GM21447 (cell line): ENCODE results near the gene CDK17.
"Not testable (repeated sequence)": the region's sequence is repeated elsewhere in the genome, so short reads cannot be mapped to it uniquely, and the experiment has no call there.

Source experiments
- ATAC-seq: cut with Tn5 transposase; IDR thresholded peaks from one replicate; pipeline ENCODE4 v1.9.1; 2021; ENCODE audit not compliant: unreplicated experiment

CDK17 gene

DNA sequence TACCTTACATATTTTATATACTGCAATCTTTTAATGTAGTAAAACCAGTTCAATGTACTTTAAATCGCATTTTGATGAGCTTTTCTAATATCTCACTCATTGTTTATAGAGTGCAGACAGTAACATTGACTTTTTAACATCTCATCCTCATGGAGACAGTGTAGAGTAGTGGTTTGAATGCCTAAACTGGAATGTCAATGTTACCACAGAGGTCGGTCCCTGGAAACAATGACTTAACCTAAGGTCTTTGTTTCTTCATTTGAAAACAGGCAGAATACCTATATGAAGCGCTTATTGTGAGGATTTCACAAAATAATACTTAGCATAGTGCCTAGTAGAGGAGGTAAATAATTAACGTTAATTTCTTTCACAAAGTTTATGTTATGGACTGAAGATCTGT lies 5.0 kb downstream of the CDK17 start:
- no peak for ATAC-seq

DNA sequence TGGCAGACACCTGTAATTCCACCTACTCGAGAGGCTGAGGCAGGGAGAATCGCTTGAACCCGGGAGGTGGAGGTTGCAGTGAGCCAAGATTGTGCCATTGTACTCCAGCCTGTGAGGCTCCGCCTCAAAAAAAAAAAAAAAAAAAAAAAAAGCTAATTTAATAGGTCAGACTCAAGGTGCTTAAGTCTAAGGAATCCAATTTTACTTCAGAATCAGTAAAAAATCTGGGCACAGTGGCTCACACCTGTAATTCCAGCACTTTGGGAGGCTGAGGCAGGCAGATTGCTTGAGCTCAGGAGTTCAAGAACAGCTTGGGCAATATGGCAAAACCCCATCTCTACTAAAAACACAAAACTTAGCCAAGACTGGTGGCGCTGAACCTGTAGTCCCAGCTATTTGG lies 7.0 kb downstream of the CDK17 start:
- ATAC-seq = not testable (repeated sequence)

DNA sequence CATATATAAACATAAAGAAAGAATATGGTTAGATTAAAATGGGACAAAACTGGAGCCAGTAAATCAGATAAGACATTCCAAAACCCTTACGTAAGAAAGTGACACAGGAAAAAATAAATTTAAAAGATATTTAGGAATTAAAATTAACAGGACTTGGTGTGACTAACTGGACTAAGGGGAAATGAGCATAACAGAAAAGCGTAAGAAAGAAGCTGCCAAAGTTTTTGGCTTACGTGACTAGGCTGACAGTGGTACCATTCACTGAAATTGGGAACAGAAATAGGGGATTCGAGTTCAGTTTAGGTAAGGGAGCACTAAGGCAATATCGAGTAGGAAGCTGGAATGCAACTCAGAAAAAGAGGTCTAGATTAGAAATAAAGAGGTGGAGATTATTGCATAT lies 7.8 kb downstream of the CDK17 start:
- no peak for ATAC-seq

DNA sequence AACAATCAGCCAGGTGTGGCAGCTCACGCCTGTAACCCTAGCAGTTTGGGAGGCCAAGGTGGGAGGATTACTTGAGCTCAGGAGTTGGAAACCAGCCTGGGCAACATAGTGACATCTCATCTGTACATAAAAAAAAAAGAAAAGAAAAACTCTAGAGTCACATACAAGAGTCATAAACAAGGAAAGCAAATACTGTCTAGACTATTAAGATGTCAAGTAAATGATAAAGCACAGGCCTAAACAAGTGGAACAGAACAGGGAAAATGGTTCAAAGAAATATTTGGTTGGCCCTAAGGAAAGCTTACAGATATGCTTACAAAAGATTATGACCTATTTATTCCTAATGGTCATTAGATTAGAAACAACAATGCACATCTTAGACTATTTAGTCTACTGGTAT lies 12.3 kb downstream of the CDK17 start:
- no peak for ATAC-seq

DNA sequence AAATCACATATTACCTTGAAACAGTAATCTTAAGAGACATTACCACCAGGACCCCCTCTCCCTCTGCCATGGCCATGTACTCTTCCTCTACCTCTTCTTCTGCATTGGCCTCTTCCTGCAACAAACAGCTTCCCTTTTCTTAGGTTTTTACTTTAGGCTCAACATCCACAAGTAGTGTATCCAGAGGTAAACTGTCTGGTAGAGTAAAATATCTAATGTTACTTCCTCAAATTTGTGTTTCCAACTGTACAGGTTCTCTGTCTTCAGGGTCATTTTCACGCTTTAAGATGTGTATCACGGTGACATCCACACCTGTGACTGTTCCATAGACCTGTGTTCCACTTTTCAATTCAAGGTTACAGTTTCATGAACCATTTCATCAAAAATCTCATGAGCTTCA lies 13.4 kb downstream of the CDK17 start:
- ATAC-seq = no peak

DNA sequence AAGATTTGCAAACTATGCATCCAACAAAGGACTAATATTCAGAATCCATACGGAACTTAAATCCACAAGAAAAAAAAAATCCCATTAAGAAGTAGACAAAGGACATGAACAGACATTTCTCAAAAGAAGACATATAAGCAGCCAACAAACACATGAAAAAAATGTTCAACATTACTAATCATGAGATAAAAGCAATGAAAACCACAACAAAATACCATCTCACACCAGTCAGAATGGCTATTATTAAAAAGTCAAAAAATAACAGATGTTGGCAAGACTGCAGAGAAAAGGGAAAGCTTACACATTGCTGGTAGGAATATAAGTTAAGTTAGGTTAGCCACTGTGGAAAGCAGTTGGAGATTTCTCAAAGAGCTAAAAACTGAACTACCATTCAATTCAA lies 16.2 kb downstream of the CDK17 start:
- ATAC-seq = no peak

DNA sequence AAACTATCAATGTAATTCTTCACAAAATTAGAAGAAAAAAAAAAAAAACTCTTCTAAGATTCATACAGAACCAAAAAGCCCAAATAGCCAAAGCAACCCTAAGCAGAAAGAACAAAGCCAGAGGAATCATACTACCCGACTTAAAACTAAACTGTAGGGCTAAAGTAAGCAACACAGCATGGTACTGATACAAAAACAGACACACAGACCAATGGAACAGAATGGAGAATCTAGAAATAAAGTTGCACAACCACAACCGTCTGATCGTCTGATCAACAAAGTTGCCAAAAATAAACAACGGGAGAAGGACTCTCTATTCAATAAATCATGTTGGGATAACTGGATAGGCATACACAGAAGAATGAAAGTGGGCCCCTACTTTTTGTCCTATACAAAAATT lies 16.9 kb downstream of the CDK17 start:
- no peak for ATAC-seq

DNA sequence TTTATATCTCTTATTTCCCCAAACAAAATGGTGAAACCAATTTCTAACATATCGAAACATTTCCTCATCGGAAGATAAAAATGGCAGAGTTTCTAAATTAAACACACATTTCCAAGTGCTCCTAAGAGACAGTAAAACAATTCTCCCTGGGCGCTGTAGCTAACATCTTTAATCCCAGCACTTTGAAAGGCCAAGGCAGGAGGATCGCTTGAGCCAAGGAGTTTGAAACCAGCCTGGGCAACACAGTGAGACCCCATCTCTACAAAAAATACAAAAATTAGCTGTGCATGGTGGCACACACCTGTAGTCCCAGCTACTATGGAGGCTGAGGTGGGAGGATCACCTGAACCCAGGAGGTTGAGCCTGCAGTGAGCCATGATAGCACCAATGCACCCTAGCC lies 20.5 kb downstream of the CDK17 start:
- not testable (repeated sequence) for ATAC-seq

DNA sequence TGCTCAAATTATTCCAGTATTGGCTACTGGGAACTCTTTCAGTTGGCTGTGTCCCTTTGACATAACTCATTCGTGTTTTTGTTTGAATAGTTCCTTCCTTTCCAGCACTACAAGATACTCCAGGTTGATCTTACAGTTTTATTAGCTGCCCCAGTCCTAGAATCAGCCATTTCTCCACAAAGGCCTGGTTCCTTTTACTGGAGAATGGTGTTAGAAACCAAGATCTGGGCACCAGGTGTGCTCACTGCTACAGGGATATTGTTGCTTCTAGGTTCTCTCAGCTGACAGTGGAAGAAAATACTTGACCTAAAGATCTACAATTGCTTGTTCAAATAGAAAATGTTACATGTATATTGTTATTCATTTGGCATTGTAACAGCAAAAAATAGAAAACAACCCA lies 21.9 kb downstream of the CDK17 start:
- no peak for ATAC-seq

DNA sequence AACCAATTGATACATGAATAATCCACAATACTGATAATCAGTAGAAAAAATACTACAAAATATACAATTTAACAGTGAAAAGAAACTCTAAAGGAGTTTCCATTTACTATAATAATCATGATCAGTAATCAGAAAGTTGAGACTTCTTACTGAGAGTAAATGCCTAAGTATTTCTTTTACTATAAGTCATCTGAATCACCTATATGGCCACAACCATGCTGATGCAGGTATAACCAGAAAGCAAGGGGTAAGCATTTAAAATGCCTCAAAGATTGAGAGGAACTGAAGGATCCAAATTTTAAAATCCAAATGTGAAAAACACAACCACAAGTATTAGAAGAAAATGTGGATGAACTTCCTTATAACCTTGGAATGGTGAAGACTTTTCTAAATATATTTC lies 23.4 kb downstream of the CDK17 start:
- no peak for ATAC-seq

DNA sequence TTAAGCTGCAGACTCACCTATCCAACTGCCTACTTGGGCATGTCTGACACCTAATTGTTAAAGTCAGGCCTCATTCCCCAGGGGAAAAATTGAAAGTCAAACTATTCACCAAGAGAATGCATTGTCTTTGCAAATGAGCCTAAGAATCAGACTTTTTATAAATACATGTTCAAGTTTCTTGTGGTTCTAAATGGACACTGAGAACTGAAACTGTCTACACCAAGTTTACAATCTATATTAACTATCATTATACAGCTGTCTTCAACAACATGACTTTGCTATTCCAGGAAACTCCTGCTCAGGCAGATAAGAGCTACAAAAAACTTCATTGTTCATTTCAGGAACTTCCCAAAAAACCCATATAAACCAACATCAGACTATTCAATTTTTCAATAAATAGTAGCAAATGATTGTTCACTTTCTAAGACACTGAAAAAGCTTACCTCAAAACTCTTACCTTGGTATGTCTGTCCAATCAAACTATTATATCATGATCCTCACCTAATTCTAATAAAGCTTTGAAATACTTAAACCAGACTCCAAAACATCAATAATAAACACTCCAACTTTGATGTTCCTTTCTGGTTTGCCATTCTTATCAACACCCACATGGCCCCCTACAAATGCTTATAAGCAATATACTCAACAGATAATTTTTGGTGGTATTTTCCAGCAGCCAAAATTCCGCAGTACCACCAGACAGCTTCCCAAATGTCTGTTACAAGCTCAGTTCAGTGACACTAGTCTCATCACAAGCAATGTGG lies 24.2 kb downstream of the CDK17 start:
- peak; percentile 83 for ATAC-seq

DNA sequence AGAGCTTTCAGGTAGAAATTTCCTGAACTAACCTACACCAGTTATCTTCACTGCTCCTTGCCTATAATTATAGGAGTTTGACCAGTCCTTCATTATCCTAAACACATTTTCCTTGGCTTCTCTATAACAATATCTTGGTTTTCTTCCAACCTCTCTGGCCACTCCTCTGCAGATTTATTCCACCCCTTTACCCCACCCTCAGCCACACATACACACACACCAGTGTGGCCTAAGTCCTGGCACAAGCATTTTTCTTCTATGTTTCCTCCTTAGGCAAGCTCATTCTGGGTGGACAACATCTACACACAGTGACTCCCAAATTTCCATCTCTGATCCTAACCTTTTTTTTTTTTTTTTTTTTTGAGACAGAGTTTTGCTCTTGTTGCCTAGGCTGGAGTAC lies 25.1 kb downstream of the CDK17 start:
- ATAC-seq = no peak

DNA sequence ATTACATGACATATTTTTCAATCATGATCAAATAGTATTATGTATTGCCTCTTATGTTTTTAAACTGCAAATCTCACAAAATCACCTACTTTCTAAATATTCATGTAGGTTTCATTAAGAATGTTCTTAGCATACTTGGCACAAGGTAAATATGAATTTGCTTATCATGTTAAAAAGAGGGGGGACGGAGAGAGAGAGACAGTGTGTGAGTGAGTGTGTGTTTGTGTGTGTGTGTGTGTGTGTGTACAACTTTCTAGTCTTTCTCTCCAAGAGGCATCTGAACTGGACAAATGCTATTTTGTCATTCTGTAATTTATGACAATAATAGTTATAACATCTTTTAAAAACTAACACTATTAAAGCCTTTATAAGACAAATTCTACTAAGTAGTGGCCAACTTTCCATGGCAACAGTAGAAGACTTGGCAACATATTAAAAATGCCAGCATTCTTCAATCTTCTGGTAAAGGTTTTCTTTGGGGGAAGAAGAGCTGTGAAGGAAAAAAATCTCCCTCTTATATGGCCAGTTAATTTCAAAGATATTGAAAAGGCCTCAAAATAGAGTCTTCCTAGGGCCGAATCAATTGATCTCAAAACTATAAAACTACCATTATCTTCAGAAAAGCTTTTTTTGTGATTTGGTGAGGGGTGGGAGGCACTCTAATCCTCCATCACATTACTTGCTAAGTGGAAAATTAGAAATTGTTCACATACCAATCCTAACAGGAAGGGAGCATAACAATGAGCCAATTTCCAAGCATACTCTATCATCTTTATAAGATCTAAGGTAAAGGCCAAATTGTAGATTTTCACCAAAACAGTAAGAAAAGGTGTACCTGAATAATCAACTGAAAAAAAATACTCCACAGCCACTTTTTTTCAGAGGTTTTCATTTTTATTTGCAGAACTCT lies 28.2 kb downstream of the CDK17 start:
- no peak for ATAC-seq

DNA sequence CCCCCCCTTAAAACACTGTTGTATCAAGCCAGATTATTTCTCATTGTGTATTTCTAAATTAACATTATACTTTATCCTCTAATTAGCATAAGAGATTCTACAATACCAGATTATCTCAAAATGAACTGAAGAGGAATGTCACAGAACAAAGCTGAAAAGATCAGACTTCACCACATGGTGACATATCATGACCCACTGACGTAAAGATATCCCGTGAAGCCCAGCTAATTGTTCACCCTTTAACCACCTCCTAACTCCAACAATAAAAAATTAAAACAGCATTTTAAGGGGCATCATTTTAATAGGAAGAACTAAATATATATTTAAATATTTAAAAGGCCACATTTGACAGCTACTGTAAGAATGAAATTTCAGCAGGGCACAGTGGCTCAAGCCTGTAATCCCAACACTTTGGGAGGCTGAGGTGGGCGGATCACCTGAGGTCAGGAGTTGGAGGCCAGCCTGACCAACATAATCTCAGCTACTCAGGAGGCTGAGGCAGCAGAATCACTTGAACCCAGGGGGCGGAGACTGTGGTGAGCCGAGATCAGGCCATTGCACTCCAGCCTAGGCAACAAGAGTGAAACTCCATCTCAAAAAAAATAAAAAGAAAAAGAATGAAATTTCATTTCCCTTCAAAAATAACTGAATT lies 29.0 kb downstream of the CDK17 start:
- ATAC-seq = no peak

DNA sequence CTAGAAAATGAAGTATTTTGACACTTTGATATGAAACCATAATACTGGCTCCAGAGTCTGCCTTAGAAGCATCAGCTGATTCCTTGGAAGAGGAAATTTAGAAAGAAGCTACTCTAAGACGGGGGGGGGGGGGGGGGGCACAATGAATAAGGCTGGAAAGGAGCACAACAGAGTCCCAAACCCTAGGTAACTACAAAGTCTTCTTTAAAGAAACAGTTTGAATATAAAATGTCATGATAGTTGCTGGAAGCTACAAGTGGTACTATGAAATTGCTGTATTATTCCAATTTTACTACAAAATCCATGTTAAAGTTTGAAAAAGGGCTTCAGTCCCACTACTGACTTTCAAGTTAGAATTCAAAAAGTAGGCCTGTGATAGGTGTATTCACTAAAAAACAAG lies 31.6 kb downstream of the CDK17 start:
- no peak for ATAC-seq

DNA sequence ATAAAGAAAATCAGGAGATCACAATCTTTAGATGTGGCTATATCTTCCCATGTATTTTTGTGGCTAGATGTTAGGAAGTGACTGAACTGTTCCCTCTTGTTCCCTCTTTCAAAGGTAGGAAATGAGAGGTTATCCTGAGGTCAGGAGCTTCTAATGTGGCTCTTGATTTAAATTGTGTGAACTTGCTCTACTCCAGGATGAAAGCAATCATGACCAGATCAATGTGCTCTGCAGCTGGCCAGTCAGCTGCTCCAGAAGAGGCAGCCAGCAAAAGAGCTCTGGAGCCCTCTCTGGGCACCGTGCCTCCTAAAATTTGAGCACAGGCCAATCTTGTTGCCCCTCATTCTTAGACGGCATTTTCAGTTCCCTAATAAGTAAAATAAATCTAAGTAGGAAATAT lies 32.0 kb downstream of the CDK17 start:
- no peak for ATAC-seq

DNA sequence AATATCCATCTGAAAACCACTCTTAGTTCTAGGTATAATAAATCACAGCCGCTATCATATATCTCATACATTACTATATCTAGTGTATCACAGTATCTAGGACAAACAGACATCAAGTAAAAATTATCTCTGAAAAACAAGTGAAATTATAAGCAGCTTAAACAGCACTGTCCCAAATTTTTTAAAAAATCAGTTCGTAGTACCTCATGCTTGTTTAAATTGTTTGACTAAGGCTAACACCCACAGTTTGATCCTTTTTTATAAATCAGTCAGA lies 33.9 kb downstream of the CDK17 start:
- ATAC-seq = no peak

DNA sequence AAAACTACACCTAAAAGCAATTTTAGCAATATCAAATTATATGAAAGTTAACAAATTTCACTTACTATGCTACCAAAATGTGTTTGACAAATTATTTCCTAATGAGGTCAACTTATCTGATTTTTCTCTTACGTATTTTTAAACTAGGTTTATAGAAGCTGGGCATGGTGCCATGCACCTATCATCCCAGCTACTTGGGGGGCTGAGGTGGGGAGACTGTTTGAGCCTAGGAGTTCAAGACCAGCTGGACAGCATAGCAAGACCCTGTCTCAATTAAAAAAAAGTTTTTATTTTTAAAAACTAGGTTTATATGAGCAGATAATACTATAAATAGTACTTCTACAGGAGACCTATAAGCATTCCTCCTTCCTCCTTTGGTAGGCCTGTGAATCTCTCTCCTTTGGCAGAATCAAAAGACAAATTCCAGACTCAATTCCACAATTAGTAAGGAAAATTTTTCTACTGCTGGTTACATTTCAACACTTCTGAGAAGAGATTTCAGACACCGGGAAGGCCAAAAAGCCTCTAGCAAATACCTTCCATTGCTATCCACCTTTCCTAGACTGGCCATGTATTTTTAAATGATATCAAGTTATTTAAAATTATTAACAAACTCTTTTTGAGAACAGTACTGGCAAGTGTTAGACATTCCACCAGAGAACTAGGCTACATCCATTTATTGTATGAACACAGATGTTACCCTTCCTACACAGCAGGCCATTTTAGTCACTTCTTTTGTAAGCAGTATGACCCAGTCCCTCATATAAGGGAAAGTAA lies 34.4 kb downstream of the CDK17 start:
- ATAC-seq = no peak

DNA sequence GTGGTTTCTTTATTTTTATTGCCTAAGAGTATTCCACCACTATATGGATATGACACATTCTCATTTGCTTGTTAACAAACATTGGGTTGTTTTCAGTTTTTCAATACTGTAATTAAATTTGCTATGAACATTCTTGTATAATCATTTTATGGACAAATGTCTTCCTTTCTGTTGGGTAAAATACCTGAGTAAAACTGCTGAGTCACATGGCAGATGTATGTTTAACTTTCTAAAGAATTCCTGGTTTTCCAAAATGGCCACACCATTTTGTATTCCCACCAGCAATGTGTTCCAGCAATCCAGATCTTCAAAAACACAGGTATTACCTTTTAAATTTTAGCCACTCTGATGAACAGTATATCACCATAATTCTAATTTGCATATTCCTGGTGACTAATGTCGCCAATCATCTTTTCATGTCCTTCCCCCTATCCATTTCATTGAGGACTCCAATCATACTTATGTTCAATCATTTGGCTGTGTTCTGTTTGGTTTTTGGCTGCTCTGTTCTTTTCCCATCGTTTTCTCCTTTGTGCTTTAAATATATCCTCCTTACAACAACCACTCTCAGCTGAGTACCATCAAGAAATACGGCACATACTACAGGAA lies 36.0 kb downstream of the CDK17 start:
- ATAC-seq = no peak

DNA sequence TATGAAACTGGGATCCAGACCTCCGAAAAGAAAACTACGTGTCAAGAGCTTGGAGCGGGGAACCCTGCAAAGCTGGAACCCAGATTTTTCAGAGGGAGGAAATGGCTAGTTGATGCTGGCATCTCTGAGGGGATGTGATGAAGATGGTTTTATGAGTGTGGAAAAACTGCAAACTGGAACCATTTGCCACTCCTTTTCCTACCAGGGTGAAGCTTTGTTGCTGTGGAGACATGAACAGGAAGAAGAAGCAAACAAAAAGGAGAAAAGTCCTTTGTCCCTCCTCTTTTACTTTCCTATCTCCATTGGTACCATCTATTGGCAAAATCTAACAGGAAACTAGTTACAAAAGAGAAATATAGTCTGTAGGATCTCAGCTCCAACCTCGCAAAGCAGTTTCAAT lies 39.2 kb downstream of the CDK17 start:
- no peak for ATAC-seq

DNA sequence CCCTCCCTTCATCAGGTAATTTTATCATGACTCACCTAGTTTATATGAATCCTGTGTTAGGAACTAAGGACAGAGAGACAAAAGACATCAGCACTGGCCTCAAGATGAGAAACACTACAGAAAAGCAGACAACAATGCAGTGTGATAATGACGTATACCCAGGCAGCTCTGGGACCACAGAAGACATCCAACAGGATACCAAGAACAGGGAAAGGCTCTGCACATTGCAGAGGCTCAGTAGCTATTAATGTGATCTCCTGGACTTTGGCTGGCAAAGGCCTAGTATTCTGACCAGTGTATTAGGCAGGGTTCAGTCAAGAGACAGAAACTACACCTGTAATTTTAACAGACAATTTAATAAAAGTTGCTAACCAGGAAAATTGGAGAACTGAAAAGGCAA lies 39.7 kb downstream of the CDK17 start:
- no peak for ATAC-seq
